Transverse colon (tissue), 4 donors: Measurements from ENCODE around the gene SPG21. TPM values are rescaled to one million over a fixed set of nuclear protein-coding genes. Genes with fewer than 3 reads are reported as not detected.

Experiments
- DNase-seq: peaks from one replicate; pipeline ENCODE4 v3.0.0-alpha.2; 2019
- H3K27ac ChIP-seq, 4 donors: fragments of 200-600 bp; sonication (generic); 2 replicates each; pipeline ENCODE4 v1.5.1; 2016 to 2018; ENCODE audit warnings: inconsistent platforms in 4 of 4
- H3K27me3 ChIP-seq: fragments of 200-600 bp; sonication (generic); 2 replicates; pipeline ENCODE4 v1.5.1; 2017; ENCODE audit warnings: inconsistent platforms
- H3K36me3 ChIP-seq, 4 donors: fragments of 200-600 bp; sonication (generic); 2 replicates each; pipeline ENCODE4 v1.5.1; 2017 to 2019; ENCODE audit warnings: inconsistent platforms in 4 of 4
- H3K4me1 ChIP-seq, 4 donors: fragments of 200-600 bp; sonication (generic); 2 replicates each; pipeline ENCODE4 v1.5.1; 2017 to 2020; ENCODE audit warnings: inconsistent platforms in 4 of 4
- H3K4me3 ChIP-seq, 4 donors: fragments of 200-600 bp; sonication (generic); 1 replicate in 1 of 4; 2 replicates in 3 of 4; pipeline versions ENCODE4 v1.5.1 to v1.6.1; 2017 to 2019; ENCODE audit warnings: inconsistent platforms in 4 of 4
- H3K9me3 ChIP-seq, 2 donors: fragments of 200-600 bp; sonication (generic); 2 replicates each; pipeline ENCODE4 v1.5.1; 2017 to 2019; ENCODE audit warnings: inconsistent platforms in 2 of 2
- CTCF ChIP-seq, 5 experiments: fragments of 200-600 bp in 3 of 5; fragments of 450-650 bp in 2 of 5; sonication (generic) in 3 of 5; IDR thresholded peaks; 1 replicate in 2 of 5; 2 replicates in 3 of 5; pipeline ENCODE4 v1.5.1; 2016 to 2017; ENCODE audit warnings: antibody characterized with exemption in 5 of 5, inconsistent platforms in 3 of 5, mild to moderate bottlenecking in 2 of 5, moderate library complexity in 1 of 5
- EP300 ChIP-seq: sonication (generic); formaldehyde crosslinking; IDR thresholded peaks from one replicate; pipeline ENCODE4 v1.6.1; 2017; ENCODE audit warnings: antibody characterized with exemption, low read depth
- POLR2A ChIP-seq: fragments of 450-650 bp; IDR thresholded peaks from one replicate; pipeline ENCODE4 v1.6.1; 2016; ENCODE audit warnings: antibody characterized with exemption, mild to moderate bottlenecking, moderate library complexity
- POLR2AphosphoS5 ChIP-seq, 3 donors: sonication (generic); formaldehyde crosslinking; IDR thresholded peaks; one replicate each; pipeline ENCODE4 v1.6.1; 2016; ENCODE audit warnings: antibody characterized with exemption in 3 of 3
- WGBS, 2 donors: methylation state at CpG; one replicate each; pipeline ENCODE4 v1.1.5; 2018; ENCODE audit warnings: low coverage in 1 of 2; 5-methylcytosine and 5-hydroxymethylcytosine counted together
- in situ Hi-C, 4 donors: fragments of 200-750 bp; cut with MboI; loops; one replicate each; pipeline versions ENCODE4 v1.15.0 to v1.15.1; 2017; ENCODE audit warnings: low sequenced_read_pairs in 3 of 4, low pct_ligation_motif_present in 1 of 4, low pct_unique_long_range_greater_than_20kb in 1 of 4
- intact Hi-C: fragments of 100-400 bp; cut with DNase I; formaldehyde crosslinking; loops from one replicate; pipeline ENCODE4 v1.15.1; 2023; ENCODE audit warnings: low total_unique reads
- total RNA-seq, 4 donors: library from RNA; depleted of rRNA; stranded (reverse); fragments of >200 nt; gene quantifications; one replicate each; pipeline ENCODE4 v1.1.0, GENCODE V29; 2016

The SPG21 gene
- total RNA-seq, 4 donors from 2014 or later, result 27.7 to 67.2 (median 53.0) TPM

- Histone ChIP-seq H3K4me3 (no peak overlapping the region), H3K27me3 (no peaks in the 10 kb centered on the region), H3K27ac (no peak overlapping the region), H3K36me3 (peaks cover 0 to 69% (median 33%) of the 10 kb centered on the region in 4 donors), H3K4me1 (no peaks in the 10 kb centered on the region), H3K9me3 (no peaks in the 10 kb centered on the region)
- TF ChIP-seq EP300 (no peak), POLR2A (no peak)
- no peak for DNase-seq
- WGBS, 2 donors, result 97% methylated on average over 6 of the region's 6 CpGs; no CpG with 5 or more reads in 1 of the 2 donors
- intact Hi-C loops (no loop called here), in situ Hi-C loops (no loop called here)
Observed at GRCh38 chr15:64960153-64960552, 29.6 kb downstream of the SPG21 start.

GRCh38 chr15:64959128-64959527 lies 30.6 kb downstream of the SPG21 start:
- H3K36me3 ChIP-seq, result peaks cover 0 to 60% (median 29%) of the 10 kb centered on the region in 4 donors
- 98% methylated on average over 7 to 9 of the region's 9 CpGs for WGBS, 2 donors
- TF ChIP-seq EP300 (no peak), POLR2AphosphoS5 (IDR thresholded peaks at IDR 0.05) (no peak), CTCF (IDR thresholded peaks at IDR 0.05) (no peak), POLR2A (no peak)

GRCh38 chr15:64954395-64954794 lies 35.3 kb downstream of the SPG21 start:
- no peak for DNase-seq
- 73 to 87% methylated on average over 2 to 3 of the region's 3 CpGs for WGBS, 2 donors
- no peaks in the 10 kb centered on the region for H3K27me3 ChIP-seq
- H3K36me3 ChIP-seq, result peaks cover 0 to 20% (median 9%) of the 10 kb centered on the region in 4 donors
- H3K4me1 ChIP-seq, result no peaks in the 10 kb centered on the region
- H3K27ac ChIP-seq, result no peak overlapping the region
- H3K9me3 ChIP-seq, result no peaks in the 10 kb centered on the region
- TF ChIP-seq POLR2A (no peak), CTCF (IDR thresholded peaks at IDR 0.05) (no peak), EP300 (no peak)
- in situ Hi-C loops, result no loop called here
- H3K4me3 ChIP-seq, result no peak overlapping the region
- intact Hi-C loops, result no loop called here

More at GRCh38 chr15:64959128-64959527, 30.6 kb downstream of the SPG21 start:
- intact Hi-C loops (no loop called here), in situ Hi-C loops (no loop called here)
- H3K4me3 ChIP-seq, result no peak overlapping the region
- no peaks in the 10 kb centered on the region for H3K4me1 ChIP-seq
- DNase-seq, result no peak
- no peak overlapping the region for H3K27ac ChIP-seq
- H3K9me3 ChIP-seq, result no peaks in the 10 kb centered on the region
- H3K27me3 ChIP-seq, result no peaks in the 10 kb centered on the region

- Histone ChIP-seq H3K36me3 (peaks cover 0 to 19% (median 5%) of the 10 kb centered on the region in 4 donors), H3K27me3 (no peaks in the 10 kb centered on the region), H3K4me3 (no peak overlapping the region), H3K4me1 (no peaks in the 10 kb centered on the region), H3K9me3 (no peaks in the 10 kb centered on the region), H3K27ac (no peak overlapping the region)
- 94 to 100% methylated on average over 2 of the region's 2 CpGs for WGBS, 2 donors
- intact Hi-C loops, result no loop called here
- TF ChIP-seq POLR2AphosphoS5 (IDR thresholded peaks at IDR 0.05), result no peak
- no peak for TF ChIP-seq EP300
- TF ChIP-seq POLR2A, result no peak
- no peak for TF ChIP-seq CTCF (IDR thresholded peaks at IDR 0.05)
- no peak for DNase-seq
- in situ Hi-C loops, result no loop called here
Observed at GRCh38 chr15:64951777-64952418, 37.8 kb downstream of the SPG21 start.

GRCh38 chr15:64950888-64951287 lies 38.8 kb downstream of the SPG21 start:
- H3K4me1 ChIP-seq, result no peaks in the 10 kb centered on the region
- no peak overlapping the region for H3K27ac ChIP-seq
- H3K4me3 ChIP-seq, result no peak overlapping the region
- in situ Hi-C loops, result no loop called here
- TF ChIP-seq EP300 (no peak), POLR2AphosphoS5 (IDR thresholded peaks at IDR 0.05) (no peak), POLR2A (no peak), CTCF (IDR thresholded peaks at IDR 0.05) (no peak)
- WGBS, 2 donors, result 62 to 100% methylated on average over 1 to 6 of the region's 6 CpGs
- DNase-seq, result no peak
- H3K27me3 ChIP-seq, result no peaks in the 10 kb centered on the region
- intact Hi-C loops, result no loop called here
- peaks cover 0 to 10% (median 0%) of the 10 kb centered on the region in 4 donors for H3K36me3 ChIP-seq
- H3K9me3 ChIP-seq, result no peaks in the 10 kb centered on the region
